RWPE1 (cell line): ENCODE results near the gene PPP1CA.

Experiments
- CTCF ChIA-PET: fragments of 350-600 bp; sonication (Branson Sonifier 250); formaldehyde crosslinking; extraction: SDS; loops from one replicate; lab custom pipeline; 2021; lab: Yijun Ruan, JAX
- POLR2A ChIA-PET: fragments of 400-600 bp; formaldehyde crosslinking; extraction: SDS; loops from one replicate; lab custom pipeline; 2020; ENCODE audit warnings: antibody characterized with exemption; ENCODE audit not compliant: low non-redundant PET; lab: Yijun Ruan, JAX
- DNase-seq: peaks from one replicate; pipeline ENCODE4 v3.0.0; 2012; ENCODE audit warnings: low spot score
- H3K27ac ChIP-seq: fragments of 450-650 bp; 2 replicates; pipeline ENCODE4 v1.5.1; 2017
- TF ChIP-seq, protein P1 (sequence below): fragments of 450-650 bp; conservative IDR thresholded peaks from 2 replicates; pipeline ENCODE4 v1.5.1; 2017; ENCODE audit warnings: low read depth, mild to moderate bottlenecking

PPP1CA gene

DNA sequence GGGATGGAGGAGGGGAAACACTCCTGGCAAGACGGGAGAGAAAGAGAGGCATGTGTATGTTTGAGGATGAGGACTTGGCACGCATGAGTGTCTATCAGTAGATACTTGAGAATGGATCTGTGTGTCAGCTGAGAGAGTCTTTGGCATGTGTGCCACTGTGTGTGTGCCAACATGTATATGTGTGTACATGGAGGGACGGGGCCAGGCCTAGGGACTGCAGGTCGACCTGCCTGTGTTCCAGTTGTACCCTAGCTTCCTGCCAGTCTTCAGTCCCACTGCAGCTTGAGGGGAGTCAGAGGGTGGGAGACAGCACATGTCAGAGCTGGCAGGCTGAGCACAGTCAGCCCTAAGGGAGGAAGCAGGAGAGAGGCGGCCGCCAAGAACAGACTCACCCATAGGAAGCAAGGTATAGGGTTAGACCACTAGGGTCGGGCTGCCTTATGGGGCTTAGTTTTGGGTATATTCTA lies 33.9 kb downstream of the PPP1CA start:
- POLR2A ChIA-PET, result no interaction called here
- peak overlapping the region; percentile 66 for H3K27ac ChIP-seq
- CTCF ChIA-PET, result interaction anchor here (0.9 to 1.7 kb wide), 2 partner anchors 11 to 19 kb away, joined by 4 read pairs; no protein-coding TSS in a partner anchor
- DNase-seq, result no peak
- TF ChIP-seq, protein P1, sequence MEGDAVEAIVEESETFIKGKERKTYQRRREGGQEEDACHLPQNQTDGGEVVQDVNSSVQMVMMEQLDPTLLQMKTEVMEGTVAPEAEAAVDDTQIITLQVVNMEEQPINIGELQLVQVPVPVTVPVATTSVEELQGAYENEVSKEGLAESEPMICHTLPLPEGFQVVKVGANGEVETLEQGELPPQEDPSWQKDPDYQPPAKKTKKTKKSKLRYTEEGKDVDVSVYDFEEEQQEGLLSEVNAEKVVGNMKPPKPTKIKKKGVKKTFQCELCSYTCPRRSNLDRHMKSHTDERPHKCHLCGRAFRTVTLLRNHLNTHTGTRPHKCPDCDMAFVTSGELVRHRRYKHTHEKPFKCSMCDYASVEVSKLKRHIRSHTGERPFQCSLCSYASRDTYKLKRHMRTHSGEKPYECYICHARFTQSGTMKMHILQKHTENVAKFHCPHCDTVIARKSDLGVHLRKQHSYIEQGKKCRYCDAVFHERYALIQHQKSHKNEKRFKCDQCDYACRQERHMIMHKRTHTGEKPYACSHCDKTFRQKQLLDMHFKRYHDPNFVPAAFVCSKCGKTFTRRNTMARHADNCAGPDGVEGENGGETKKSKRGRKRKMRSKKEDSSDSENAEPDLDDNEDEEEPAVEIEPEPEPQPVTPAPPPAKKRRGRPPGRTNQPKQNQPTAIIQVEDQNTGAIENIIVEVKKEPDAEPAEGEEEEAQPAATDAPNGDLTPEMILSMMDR, result no peak

DNA sequence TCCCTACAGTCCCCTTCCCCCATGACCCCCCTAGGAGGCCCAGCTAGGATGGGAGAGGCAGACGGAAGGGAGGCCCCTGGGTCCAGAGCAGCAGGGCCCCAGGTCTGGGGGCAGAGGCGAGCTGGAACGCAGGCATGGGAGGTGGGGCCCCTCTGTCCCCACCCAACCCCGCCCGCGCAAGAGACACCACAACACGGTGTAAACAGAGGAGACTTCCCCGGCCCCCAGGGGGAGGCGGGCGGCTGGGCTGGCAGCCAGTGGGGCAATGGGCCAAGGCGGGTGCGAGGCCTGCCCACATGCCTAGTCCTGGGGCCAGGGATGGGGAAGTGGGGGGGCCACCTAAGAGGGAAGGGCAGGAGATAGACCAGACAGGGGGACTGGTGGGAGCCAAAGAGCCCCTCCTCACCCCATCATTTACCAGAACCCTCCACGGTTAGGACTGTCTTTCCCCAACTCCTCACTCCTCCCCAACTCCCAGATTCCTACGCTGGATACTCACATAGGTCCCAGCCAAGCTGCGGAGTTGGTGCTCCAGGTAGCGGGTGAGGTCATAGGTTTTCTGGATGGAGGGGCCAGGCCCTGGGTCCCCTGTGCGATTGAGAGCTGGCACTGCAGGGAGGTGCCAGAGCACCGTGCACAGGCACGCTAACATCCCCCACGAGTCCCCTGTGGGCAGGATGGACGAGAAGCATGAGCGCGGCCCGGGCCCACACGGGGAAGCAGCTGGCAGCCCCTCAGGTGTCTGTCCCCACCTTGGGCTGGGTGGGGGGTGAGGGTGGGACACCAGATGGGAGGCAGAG lies 34.5 kb downstream of the PPP1CA start:
- ChIA-PET POLR2A (no interaction called here), CTCF (interaction anchor here (0.9 to 1.7 kb wide), 2 partner anchors 10 to 19 kb away, joined by 4 read pairs; no protein-coding TSS in a partner anchor)
- peak overlapping the region; percentile 66 for H3K27ac ChIP-seq

DNA sequence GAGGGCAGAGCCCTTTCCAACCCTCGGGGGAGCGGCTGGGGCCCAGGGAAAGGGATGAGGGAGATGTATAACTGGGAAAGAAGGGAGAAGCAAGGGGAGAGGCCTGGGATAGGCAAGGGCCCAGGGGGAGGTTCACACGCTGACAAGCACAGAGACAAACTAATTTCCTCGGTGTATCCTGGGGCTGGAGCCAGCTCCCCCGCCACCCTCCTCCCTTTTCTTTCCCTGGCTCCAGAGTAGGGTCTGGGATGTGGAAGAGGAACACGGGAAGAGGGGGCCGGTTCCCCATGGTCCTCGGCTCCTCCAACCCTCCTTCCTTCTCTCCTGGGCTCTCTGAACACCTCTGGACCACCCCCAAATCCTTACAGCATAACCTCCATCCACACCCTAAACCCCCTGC lies 35.1 kb downstream of the PPP1CA start:
- CTCF ChIA-PET, result interaction anchor here (1.6 to 1.7 kb wide), 2 partner anchors 10 to 16 kb away, joined by 4 to 5 read pairs; no protein-coding TSS in a partner anchor
- TF ChIP-seq, protein P1, result no peak
- no peak for DNase-seq
- POLR2A ChIA-PET, result no interaction called here
- H3K27ac ChIP-seq, result peak overlapping the region; percentile 66

More for the DNA sequence above, 34.5 kb downstream of the PPP1CA start:
- no peak for DNase-seq
- TF ChIP-seq, protein P1, result no peak

DNA sequence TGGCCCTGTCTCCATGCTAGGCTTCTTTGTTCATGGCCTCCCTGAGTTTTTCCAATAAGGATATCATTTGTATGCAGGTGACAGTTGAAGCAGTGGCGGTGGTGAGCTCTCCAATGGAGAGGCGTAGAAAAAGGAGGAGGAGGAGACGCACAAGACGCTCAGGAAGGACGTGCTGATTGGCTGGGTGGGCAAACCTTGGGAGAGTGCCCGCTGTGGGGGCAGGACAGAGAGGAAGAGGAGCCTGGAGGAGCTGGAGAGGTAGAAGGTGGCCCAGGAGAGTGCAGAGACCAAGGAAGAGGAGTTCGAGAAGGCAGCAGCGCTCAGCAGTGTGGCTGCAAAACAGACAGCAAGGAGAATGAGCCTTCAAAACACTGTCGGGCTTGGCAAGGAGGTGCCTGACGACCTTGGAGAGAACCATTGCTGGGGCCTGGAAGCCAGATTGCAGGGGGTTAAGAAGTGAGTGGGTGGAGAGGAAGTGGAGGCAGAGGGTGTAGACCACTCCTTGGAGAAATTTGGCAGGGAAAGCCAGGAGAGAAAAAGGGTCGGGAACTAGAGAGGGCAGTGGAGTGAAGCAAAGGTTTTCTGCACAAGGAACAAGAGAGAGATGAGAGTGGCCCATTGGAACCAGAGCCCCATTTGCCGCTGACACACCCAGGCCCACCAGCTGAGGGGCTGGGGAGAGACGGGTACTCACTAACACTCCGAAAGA lies 35.8 kb downstream of the PPP1CA start:
- POLR2A ChIA-PET, result no interaction called here
- peak overlapping the region; percentile 66 for H3K27ac ChIP-seq
- CTCF ChIA-PET, result interaction anchor here (1.6 to 1.7 kb wide), 2 partner anchors 9 to 17 kb away, joined by 4 to 5 read pairs; no protein-coding TSS in a partner anchor
- TF ChIP-seq, protein P1, result no peak
- DNase-seq, result no peak

DNA sequence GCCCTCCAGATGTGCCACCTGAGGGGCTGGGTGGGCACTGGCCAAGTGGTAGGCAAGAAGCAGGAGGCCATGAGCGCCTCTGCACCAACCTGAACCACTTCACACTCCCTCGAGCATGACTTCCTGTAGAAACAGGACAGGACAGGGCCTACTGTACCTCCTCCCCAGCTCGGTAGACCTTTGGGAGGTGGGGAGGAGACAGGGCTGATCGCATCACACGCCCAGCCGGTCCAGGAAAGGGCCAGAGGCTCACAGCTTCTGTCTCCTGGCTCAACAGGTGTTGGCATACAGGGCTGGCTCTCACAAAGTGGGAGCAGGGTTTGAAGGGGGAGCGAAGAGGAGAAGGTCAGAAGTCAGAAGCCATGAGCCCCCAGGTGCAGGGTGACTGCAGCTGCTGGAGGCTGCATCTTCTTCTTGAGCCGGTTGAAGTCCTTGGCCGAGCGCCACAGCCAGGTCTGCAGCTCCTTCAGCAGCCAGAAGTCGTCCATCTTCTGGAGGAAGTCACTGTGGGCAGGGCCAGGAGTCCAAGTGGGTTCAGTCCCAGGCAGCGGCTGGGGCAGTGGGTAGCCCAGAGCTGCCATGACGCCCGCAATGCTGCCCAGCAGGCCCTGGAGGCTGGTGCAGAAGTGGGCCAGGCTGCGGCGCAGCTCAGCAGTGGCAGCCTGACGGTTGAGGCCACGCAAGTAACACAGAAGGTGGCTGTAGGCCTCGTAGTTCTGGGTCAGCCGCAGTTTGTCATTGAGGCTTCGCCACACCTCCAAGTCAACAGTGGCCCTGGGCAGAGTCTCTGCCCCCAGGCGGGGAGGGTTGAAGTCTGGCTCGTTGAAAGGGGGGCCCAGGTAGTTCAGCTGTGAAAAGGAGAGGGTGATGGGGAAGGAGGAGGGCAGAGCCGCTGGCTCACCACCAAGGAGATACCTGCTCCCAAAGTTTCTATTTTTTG lies 36.6 kb downstream of the PPP1CA start:
- CTCF ChIA-PET, result interaction anchor here (0.6 to 3.5 kb wide), 3 partner anchors 17 to 125 kb away, joined by 3 to 16 read pairs (median 5); no protein-coding TSS in a partner anchor

More for the DNA sequence above, 36.6 kb downstream of the PPP1CA start:
- POLR2A ChIA-PET, result no interaction called here
- TF ChIP-seq, protein P1, result no peak
- no peak for DNase-seq
- peak overlapping the region; percentile 66 for H3K27ac ChIP-seq
